GM23338 (cell line): Measurements from ENCODE around the gene ACTG1. TPM values are rescaled to one million over a fixed set of nuclear protein-coding genes. Genes with fewer than 3 reads are reported as not detected.
A peak's percentile ranks its signal among the peaks of the same experiment; 100 is the strongest.

ENCODE experiments used
- ATAC-seq: fragments of 200-7000 bp; cut with Tn5 transposase; 3 replicates; pipeline ENCODE4 v1.9.1; 2020
- DNase-seq: peaks from one replicate; pipeline ENCODE4 v3.0.0-alpha.2; 2015; ENCODE audit warnings: low spot score
- H2AFZ ChIP-seq: fragments of 200-600 bp; sonication (generic); 2 replicates; pipeline ENCODE4 v1.8.0; 2016; ENCODE audit warnings: antibody characterized with exemption, mild to moderate bottlenecking, moderate library complexity
- H3F3A ChIP-seq: fragments of 200-600 bp; sonication (generic); replicated peaks from 2 replicates; pipeline ENCODE4 v1.8.0; 2017; ENCODE audit warnings: antibody characterized with exemption, mixed run types, low read depth
- H3K27ac ChIP-seq: fragments of 200-600 bp; sonication (generic); 2 replicates; pipeline ENCODE4 v1.6.1; 2016; ENCODE audit warnings: low read depth
- H3K27me3 ChIP-seq: fragments of 200-600 bp; sonication (generic); 2 replicates; pipeline ENCODE4 v1.8.0; 2016; ENCODE audit warnings: mild to moderate bottlenecking, mixed run types, moderate library complexity; ENCODE audit not compliant: insufficient read depth
- H3K36me3 ChIP-seq: fragments of 200-600 bp; sonication (generic); 2 replicates; pipeline ENCODE4 v1.8.0; 2016; ENCODE audit warnings: mild to moderate bottlenecking; ENCODE audit not compliant: insufficient read depth
- H3K4me1 ChIP-seq: fragments of 200-600 bp; sonication (generic); 2 replicates; pipeline ENCODE4 v1.8.0; 2016; ENCODE audit warnings: mild to moderate bottlenecking, moderate library complexity; ENCODE audit not compliant: insufficient read depth
- H3K4me2 ChIP-seq: fragments of 200-600 bp; sonication (generic); 2 replicates; pipeline ENCODE4 v1.7.1; 2017; ENCODE audit warnings: mixed run types
- H3K4me3 ChIP-seq: fragments of 200-600 bp; sonication (generic); 2 replicates; pipeline ENCODE4 v1.6.1; 2016; ENCODE audit warnings: mixed run types
- H3K79me2 ChIP-seq: fragments of 200-600 bp; sonication (generic); replicated peaks from 2 replicates; pipeline ENCODE4 v1.8.0; 2017; ENCODE audit warnings: mild to moderate bottlenecking; ENCODE audit not compliant: insufficient read depth
- H3K9me2 ChIP-seq: fragments of 200-600 bp; sonication (generic); 2 replicates; pipeline ENCODE4 v1.8.0; 2017; ENCODE audit not compliant: insufficient read depth
- H4K20me1 ChIP-seq: fragments of 200-600 bp; sonication (generic); replicated peaks from 2 replicates; pipeline ENCODE4 v1.8.0; 2017; ENCODE audit warnings: mild to moderate bottlenecking; ENCODE audit not compliant: insufficient read depth
- H3K27ac Mint-ChIP-seq: 2 replicates; pipeline ENCODE4 v1.8.0; 2020; ENCODE audit warnings: inconsistent platforms, mild to moderate bottlenecking, moderate library complexity, mixed read lengths
- H3K27me3 Mint-ChIP-seq: 3 replicates; pipeline ENCODE4 v1.8.0; 2022; ENCODE audit warnings: low read depth, mild to moderate bottlenecking, moderate library complexity, mixed read lengths, inconsistent platforms; ENCODE audit not compliant: insufficient read depth, poor library complexity
- H3K36me3 Mint-ChIP-seq: 3 replicates; pipeline ENCODE4 v1.8.0; 2021; ENCODE audit warnings: low read depth, mild to moderate bottlenecking, inconsistent platforms, moderate library complexity, mixed read lengths
- H3K4me1 Mint-ChIP-seq: 3 replicates; pipeline ENCODE4 v1.8.0; 2020; ENCODE audit warnings: mild to moderate bottlenecking, inconsistent platforms, mixed read lengths
- H3K4me3 Mint-ChIP-seq: 3 replicates; pipeline ENCODE4 v1.8.0; 2021; ENCODE audit warnings: moderate library complexity, mild to moderate bottlenecking, inconsistent platforms, mixed read lengths
- H3K9me3 Mint-ChIP-seq: 3 replicates; pipeline ENCODE4 v1.8.0; 2020; ENCODE audit warnings: moderate library complexity, mild to moderate bottlenecking, inconsistent platforms, mixed read lengths
- CREB1 ChIP-seq: fragments of 250-450 bp; sonication (Bioruptor Pico); IDR thresholded peaks from 2 replicates; pipeline ENCODE4 v1.5.0; 2020; ENCODE audit warnings: low read depth, mild to moderate bottlenecking, moderate library complexity
- ETS1 ChIP-seq: IDR thresholded peaks from 2 replicates; pipeline ENCODE4 v1.6.1; 2016; ENCODE audit warnings: antibody characterized with exemption
- EZH2 ChIP-seq: fragments of 200-600 bp; sonication (generic); IDR thresholded peaks from one replicate; pipeline ENCODE4 v1.8.0; 2017; ENCODE audit warnings: antibody characterized with exemption, mild to moderate bottlenecking, low read depth; ENCODE audit not compliant: unreplicated experiment
- EZH2phosphoT487 ChIP-seq: fragments of 200-600 bp; sonication (generic); IDR thresholded peaks from one replicate; pipeline ENCODE4 v1.8.1; 2018; ENCODE audit warnings: antibody characterized with exemption; ENCODE audit not compliant: unreplicated experiment
- JUNB ChIP-seq: IDR thresholded peaks from one replicate; pipeline ENCODE4 v1.6.1; 2016; ENCODE audit warnings: antibody characterized with exemption; ENCODE audit not compliant: unreplicated experiment
- NANOG ChIP-seq: IDR thresholded peaks from 2 replicates; pipeline ENCODE4 v1.6.1; 2016; ENCODE audit warnings: antibody characterized with exemption, borderline replicate concordance
- POLR2AphosphoS5 ChIP-seq: IDR thresholded peaks from 2 replicates; pipeline ENCODE4 v1.6.1; 2016; ENCODE audit warnings: antibody characterized with exemption, low read depth
- STAT1 ChIP-seq: IDR thresholded peaks from one replicate; pipeline ENCODE4 v1.6.1; 2016; ENCODE audit warnings: antibody characterized with exemption; ENCODE audit not compliant: unreplicated experiment
- ZNF114 ChIP-seq: fragments of 250-450 bp; sonication (Bioruptor Pico); IDR thresholded peaks from 2 replicates; pipeline ENCODE4 v1.5.0; 2020; ENCODE audit warnings: mild to moderate bottlenecking, moderate library complexity
- ZNF331 ChIP-seq: fragments of 250-450 bp; sonication (Bioruptor Pico); IDR thresholded peaks from 2 replicates; pipeline ENCODE4 v1.5.0; 2020; ENCODE audit warnings: low read depth, mild to moderate bottlenecking, moderate library complexity
- polyA plus RNA-seq: library from polyadenylated mRNA; unstranded; fragments of >200 nt; fragmentation: Nextera tagmentation; extraction: Ambion mirVana; gene quantifications from 2 replicates; pipeline ENCODE4 v1.2.1, GENCODE V29; 2016
- total RNA-seq: library from RNA; depleted of rRNA; stranded (reverse); fragments of >200 nt; shearing (Covaris generic); gene quantifications from 2 replicates; pipeline ENCODE4 v1.2.3, GENCODE V29; 2014
- TF ChIP-seq, protein P1 (sequence below): fragments of 250-450 bp; sonication (Bioruptor Pico); IDR thresholded peaks from 2 replicates; pipeline ENCODE4 v1.5.0; 2020; ENCODE audit warnings: mild to moderate bottlenecking, moderate library complexity
- TF ChIP-seq, protein P2 (sequence below), 2 experiments: fragments of 200-600 bp in 1 of 2; sonication (generic) in 1 of 2; conservative IDR thresholded peaks; 2 replicates each; pipeline versions ENCODE4 v1.5.1 to v1.6.1; 2016 to 2017; ENCODE audit warnings: antibody characterized with exemption in 2 of 2, low read depth in 2 of 2, mild to moderate bottlenecking in 2 of 2, moderate library complexity in 1 of 2
- TF ChIP-seq, protein P3 (sequence below): IDR thresholded peaks from one replicate; pipeline ENCODE4 v1.6.1; 2018; ENCODE audit warnings: antibody characterized with exemption; ENCODE audit not compliant: unreplicated experiment

Gene ACTG1
- total and polyA plus RNA-seq, 2 experiments from 2014 or later = 1,867 to 4,739 TPM

DNA sequence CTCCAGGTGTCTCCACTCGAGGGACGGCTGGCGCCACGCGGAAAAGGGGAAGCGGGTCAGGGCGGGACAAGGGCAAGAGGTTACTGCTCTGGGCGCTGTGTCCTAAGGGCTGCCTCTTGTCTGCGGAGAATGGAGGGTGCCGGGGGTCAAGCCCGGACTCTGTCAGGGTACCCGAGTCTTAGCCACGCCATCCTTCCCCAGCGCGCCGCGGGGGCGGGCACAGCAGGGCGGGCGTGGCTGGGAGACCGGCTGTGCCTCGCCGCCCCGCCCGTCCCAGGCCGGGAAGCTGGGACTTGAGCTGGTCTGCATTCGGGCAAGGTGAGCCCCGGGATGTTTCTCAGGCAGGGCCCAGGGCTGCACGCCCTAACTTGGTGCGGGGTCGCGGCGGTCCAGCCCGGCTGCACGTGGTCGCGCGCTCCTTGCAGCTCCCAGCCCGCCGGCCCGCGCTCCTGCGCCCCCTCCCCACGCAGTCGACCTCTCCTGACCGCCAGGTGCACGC is 6.2 kb upstream of the ACTG1 start:
- TF ChIP-seq CREB1 (CRISPR knock-in tag) (no peak), ZNF331 (CRISPR knock-in tag) (no peak), EZH2 (no peak), NANOG (no peak), EZH2phosphoT487 (no peak), JUNB (no peak), ZNF114 (no peak), STAT1 (no peak), POLR2AphosphoS5 (no peak), ETS1 (no peak)
- TF ChIP-seq, protein P1, sequence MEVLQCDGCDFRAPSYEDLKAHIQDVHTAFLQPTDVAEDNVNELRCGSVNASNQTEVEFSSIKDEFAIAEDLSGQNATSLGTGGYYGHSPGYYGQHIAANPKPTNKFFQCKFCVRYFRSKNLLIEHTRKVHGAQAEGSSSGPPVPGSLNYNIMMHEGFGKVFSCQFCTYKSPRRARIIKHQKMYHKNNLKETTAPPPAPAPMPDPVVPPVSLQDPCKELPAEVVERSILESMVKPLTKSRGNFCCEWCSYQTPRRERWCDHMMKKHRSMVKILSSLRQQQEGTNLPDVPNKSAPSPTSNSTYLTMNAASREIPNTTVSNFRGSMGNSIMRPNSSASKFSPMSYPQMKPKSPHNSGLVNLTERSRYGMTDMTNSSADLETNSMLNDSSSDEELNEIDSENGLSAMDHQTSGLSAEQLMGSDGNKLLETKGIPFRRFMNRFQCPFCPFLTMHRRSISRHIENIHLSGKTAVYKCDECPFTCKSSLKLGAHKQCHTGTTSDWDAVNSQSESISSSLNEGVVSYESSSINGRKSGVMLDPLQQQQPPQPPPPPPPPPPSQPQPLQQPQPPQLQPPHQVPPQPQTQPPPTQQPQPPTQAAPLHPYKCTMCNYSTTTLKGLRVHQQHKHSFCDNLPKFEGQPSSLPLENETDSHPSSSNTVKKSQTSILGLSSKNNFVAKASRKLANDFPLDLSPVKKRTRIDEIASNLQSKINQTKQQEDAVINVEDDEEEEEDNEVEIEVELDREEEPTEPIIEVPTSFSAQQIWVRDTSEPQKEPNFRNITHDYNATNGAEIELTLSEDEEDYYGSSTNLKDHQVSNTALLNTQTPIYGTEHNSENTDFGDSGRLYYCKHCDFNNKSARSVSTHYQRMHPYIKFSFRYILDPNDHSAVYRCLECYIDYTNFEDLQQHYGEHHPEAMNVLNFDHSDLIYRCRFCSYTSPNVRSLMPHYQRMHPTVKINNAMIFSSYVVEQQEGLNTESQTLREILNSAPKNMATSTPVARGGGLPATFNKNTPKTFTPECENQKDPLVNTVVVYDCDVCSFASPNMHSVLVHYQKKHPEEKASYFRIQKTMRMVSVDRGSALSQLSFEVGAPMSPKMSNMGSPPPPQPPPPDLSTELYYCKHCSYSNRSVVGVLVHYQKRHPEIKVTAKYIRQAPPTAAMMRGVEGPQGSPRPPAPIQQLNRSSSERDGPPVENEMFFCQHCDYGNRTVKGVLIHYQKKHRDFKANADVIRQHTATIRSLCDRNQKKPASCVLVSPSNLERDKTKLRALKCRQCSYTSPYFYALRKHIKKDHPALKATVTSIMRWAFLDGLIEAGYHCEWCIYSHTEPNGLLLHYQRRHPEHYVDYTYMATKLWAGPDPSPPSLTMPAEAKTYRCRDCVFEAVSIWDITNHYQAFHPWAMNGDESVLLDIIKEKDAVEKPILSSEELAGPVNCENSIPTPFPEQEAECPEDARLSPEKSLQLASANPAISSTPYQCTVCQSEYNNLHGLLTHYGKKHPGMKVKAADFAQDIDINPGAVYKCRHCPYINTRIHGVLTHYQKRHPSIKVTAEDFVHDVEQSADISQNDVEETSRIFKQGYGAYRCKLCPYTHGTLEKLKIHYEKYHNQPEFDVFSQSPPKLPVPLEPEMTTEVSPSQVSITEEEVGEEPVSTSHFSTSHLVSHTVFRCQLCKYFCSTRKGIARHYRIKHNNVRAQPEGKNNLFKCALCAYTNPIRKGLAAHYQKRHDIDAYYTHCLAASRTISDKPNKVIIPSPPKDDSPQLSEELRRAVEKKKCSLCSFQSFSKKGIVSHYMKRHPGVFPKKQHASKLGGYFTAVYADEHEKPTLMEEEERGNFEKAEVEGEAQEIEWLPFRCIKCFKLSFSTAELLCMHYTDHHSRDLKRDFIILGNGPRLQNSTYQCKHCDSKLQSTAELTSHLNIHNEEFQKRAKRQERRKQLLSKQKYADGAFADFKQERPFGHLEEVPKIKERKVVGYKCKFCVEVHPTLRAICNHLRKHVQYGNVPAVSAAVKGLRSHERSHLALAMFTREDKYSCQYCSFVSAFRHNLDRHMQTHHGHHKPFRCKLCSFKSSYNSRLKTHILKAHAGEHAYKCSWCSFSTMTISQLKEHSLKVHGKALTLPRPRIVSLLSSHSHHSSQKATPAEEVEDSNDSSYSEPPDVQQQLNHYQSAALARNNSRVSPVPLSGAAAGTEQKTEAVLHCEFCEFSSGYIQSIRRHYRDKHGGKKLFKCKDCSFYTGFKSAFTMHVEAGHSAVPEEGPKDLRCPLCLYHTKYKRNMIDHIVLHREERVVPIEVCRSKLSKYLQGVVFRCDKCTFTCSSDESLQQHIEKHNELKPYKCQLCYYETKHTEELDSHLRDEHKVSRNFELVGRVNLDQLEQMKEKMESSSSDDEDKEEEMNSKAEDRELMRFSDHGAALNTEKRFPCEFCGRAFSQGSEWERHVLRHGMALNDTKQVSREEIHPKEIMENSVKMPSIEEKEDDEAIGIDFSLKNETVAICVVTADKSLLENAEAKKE (CRISPR knock-in tag) = no peak
- TF ChIP-seq, protein P2, sequence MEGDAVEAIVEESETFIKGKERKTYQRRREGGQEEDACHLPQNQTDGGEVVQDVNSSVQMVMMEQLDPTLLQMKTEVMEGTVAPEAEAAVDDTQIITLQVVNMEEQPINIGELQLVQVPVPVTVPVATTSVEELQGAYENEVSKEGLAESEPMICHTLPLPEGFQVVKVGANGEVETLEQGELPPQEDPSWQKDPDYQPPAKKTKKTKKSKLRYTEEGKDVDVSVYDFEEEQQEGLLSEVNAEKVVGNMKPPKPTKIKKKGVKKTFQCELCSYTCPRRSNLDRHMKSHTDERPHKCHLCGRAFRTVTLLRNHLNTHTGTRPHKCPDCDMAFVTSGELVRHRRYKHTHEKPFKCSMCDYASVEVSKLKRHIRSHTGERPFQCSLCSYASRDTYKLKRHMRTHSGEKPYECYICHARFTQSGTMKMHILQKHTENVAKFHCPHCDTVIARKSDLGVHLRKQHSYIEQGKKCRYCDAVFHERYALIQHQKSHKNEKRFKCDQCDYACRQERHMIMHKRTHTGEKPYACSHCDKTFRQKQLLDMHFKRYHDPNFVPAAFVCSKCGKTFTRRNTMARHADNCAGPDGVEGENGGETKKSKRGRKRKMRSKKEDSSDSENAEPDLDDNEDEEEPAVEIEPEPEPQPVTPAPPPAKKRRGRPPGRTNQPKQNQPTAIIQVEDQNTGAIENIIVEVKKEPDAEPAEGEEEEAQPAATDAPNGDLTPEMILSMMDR (conservative IDR thresholded peaks at IDR 0.05; ENCODE audit: low read depth in 2 of 2) = no peak
- TF ChIP-seq, protein P3, sequence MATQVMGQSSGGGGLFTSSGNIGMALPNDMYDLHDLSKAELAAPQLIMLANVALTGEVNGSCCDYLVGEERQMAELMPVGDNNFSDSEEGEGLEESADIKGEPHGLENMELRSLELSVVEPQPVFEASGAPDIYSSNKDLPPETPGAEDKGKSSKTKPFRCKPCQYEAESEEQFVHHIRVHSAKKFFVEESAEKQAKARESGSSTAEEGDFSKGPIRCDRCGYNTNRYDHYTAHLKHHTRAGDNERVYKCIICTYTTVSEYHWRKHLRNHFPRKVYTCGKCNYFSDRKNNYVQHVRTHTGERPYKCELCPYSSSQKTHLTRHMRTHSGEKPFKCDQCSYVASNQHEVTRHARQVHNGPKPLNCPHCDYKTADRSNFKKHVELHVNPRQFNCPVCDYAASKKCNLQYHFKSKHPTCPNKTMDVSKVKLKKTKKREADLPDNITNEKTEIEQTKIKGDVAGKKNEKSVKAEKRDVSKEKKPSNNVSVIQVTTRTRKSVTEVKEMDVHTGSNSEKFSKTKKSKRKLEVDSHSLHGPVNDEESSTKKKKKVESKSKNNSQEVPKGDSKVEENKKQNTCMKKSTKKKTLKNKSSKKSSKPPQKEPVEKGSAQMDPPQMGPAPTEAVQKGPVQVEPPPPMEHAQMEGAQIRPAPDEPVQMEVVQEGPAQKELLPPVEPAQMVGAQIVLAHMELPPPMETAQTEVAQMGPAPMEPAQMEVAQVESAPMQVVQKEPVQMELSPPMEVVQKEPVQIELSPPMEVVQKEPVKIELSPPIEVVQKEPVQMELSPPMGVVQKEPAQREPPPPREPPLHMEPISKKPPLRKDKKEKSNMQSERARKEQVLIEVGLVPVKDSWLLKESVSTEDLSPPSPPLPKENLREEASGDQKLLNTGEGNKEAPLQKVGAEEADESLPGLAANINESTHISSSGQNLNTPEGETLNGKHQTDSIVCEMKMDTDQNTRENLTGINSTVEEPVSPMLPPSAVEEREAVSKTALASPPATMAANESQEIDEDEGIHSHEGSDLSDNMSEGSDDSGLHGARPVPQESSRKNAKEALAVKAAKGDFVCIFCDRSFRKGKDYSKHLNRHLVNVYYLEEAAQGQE = no peak
- Histone ChIP-seq H4K20me1 (peaks cover 7% of the 10 kb centered on the region; the same call in 1 of the 2 replicates), H3K4me2 (peak overlapping the region; percentile 84), H3K9me2 (no peaks in the 10 kb centered on the region), H3K27ac (no peak overlapping the region), H3K36me3 (no peaks in the 10 kb centered on the region), H3K4me3 (peak overlapping the region; percentile 65), H2AFZ (peak overlapping the region; percentile 86; the same call in 1 of the 2 replicates), H3K4me1 (peaks cover 22% of the 10 kb centered on the region), H3K79me2 (peaks cover 17% of the 10 kb centered on the region), H3K27me3 (peaks cover 46% of the 10 kb centered on the region), H3F3A (peaks cover 15% of the 10 kb centered on the region)
- DNase-seq (peak; percentile 61), ATAC-seq (peak; percentile 22)
- peaks cover 54% of the 10 kb centered on the region for H3K27me3 Mint-ChIP-seq
- H3K36me3 Mint-ChIP-seq = no peaks in the 10 kb centered on the region; the same call in 2 of the 3 replicates
- H3K9me3 Mint-ChIP-seq = no peaks in the 10 kb centered on the region; the same call in 1 of the 3 replicates
- peaks cover 18% of the 10 kb centered on the region for H3K4me1 Mint-ChIP-seq
- no peak overlapping the region for H3K27ac Mint-ChIP-seq
- H3K4me3 Mint-ChIP-seq = peak overlapping the region; percentile 57
